DMS153 (cell line): ENCODE data around the gene ANKRD55.

ENCODE experiments used
- DNase-seq: peaks from one replicate; lab custom pipeline; 2025; lab: John Stamatoyannopoulos, UW

Gene ANKRD55

GRCh38 chr5:56078278-56079156 lies 154.6 kb downstream of the ANKRD55 start:
- no peak for DNase-seq

GRCh38 chr5:56077796-56078233 lies 155.3 kb downstream of the ANKRD55 start:
- DNase-seq = no peak

GRCh38 chr5:56076486-56076885 lies 156.6 kb downstream of the ANKRD55 start:
- no peak for DNase-seq

- no peak for DNase-seq
Observed at GRCh38 chr5:56075361-56075760, 157.8 kb downstream of the ANKRD55 start.

GRCh38 chr5:56072863-56073766 lies 160.0 kb downstream of the ANKRD55 start:
- DNase-seq = no peak

- no peak for DNase-seq
Observed at GRCh38 chr5:56071470-56071869, 161.7 kb downstream of the ANKRD55 start.

GRCh38 chr5:56070851-56071465 lies 162.2 kb downstream of the ANKRD55 start:
- DNase-seq = no peak

GRCh38 chr5:56069652-56070226 lies 163.4 kb downstream of the ANKRD55 start:
- no peak for DNase-seq

GRCh38 chr5:56066931-56067450 lies 166.1 kb downstream of the ANKRD55 start:
- DNase-seq = no peak

- DNase-seq = no peak
Observed at GRCh38 chr5:56064984-56065383, 168.1 kb downstream of the ANKRD55 start.

- no peak for DNase-seq
Observed at GRCh38 chr5:56060276-56061110, 172.6 kb downstream of the ANKRD55 start.

GRCh38 chr5:56059854-56060253 lies 173.3 kb downstream of the ANKRD55 start:
- DNase-seq = no peak

GRCh38 chr5:56056875-56057274 lies 176.3 kb downstream of the ANKRD55 start:
- DNase-seq = no peak

- no peak for DNase-seq
Observed at GRCh38 chr5:56055859-56056258, 177.3 kb downstream of the ANKRD55 start.

GRCh38 chr5:56055287-56055686 lies 177.8 kb downstream of the ANKRD55 start:
- no peak for DNase-seq

- DNase-seq = no peak
Observed at GRCh38 chr5:56054666-56055065, 178.5 kb downstream of the ANKRD55 start.

GRCh38 chr5:56053363-56053762 lies 179.8 kb downstream of the ANKRD55 start:
- DNase-seq = no peak

- DNase-seq = no peak
Observed at GRCh38 chr5:56052735-56053134, 180.4 kb downstream of the ANKRD55 start.

- DNase-seq = no peak
Observed at GRCh38 chr5:56050551-56051255, 182.4 kb downstream of the ANKRD55 start.
